Colonic mucosa (tissue), 4 donors: Measurements from ENCODE around the gene BIRC2. TPM values are rescaled to one million over a fixed set of nuclear protein-coding genes. Genes with fewer than 3 reads are reported as not detected.
"Not testable (repeated sequence)": the region's sequence is repeated elsewhere in the genome, so short reads cannot be mapped to it uniquely, and the experiment has no call there.

Experiments
- DNase-seq: peaks from one replicate; pipeline ENCODE4 v3.0.0-alpha.2; 2020
- H3K27ac ChIP-seq: fragments of 200-600 bp; one replicate; pipeline ENCODE4 v1.8.0; 2021
- H3K27me3 ChIP-seq: fragments of 200-600 bp; one replicate; pipeline ENCODE4 v1.8.0; 2021
- H3K36me3 ChIP-seq: fragments of 200-600 bp; one replicate; pipeline ENCODE4 v1.8.0; 2021
- H3K4me1 ChIP-seq: fragments of 200-600 bp; one replicate; pipeline ENCODE4 v1.8.0; 2021; ENCODE audit warnings: mild to moderate bottlenecking
- H3K4me3 ChIP-seq: fragments of 200-600 bp; one replicate; pipeline ENCODE4 v1.8.0; 2021
- H3K9ac ChIP-seq, 2 donors: one replicate each; pipeline ENCODE4 v1.7.0; 2013; ENCODE audit warnings: control low read depth in 2 of 2, low read depth in 2 of 2, low read length in 2 of 2
- H3K9me3 ChIP-seq: fragments of 200-600 bp; one replicate; pipeline ENCODE4 v1.8.0; 2021
- intact Hi-C: fragments of 100-400 bp; cut with DNase I; formaldehyde crosslinking; loops from one replicate; pipeline ENCODE4 v1.14.1; 2022
- total RNA-seq, 2 donors: library from RNA; stranded (reverse); fragmentation: NEBNext Ultra II Directional in 1 of 2; extraction: Animal tissue kit (Norgen Biotek cat#: 25700) in 1 of 2; gene quantifications; one replicate each; pipeline ENCODE4 v1.2.1, GENCODE V29; 2021
- TF ChIP-seq, protein P1 (sequence below): fragments of 200-600 bp; IDR thresholded peaks from one replicate; pipeline ENCODE4 v1.8.0; 2022; ENCODE audit warnings: antibody characterized with exemption, mild to moderate bottlenecking
- donor health status: healthy.
- donor health status: DM: no; HTN: no; CAD: no.
- donor health status: DM: no; HTN: no; CAD: no.

BIRC2 gene
- total RNA-seq, 2 donors from 2014 or later, result 34.1 to 59.5 TPM

DNA sequence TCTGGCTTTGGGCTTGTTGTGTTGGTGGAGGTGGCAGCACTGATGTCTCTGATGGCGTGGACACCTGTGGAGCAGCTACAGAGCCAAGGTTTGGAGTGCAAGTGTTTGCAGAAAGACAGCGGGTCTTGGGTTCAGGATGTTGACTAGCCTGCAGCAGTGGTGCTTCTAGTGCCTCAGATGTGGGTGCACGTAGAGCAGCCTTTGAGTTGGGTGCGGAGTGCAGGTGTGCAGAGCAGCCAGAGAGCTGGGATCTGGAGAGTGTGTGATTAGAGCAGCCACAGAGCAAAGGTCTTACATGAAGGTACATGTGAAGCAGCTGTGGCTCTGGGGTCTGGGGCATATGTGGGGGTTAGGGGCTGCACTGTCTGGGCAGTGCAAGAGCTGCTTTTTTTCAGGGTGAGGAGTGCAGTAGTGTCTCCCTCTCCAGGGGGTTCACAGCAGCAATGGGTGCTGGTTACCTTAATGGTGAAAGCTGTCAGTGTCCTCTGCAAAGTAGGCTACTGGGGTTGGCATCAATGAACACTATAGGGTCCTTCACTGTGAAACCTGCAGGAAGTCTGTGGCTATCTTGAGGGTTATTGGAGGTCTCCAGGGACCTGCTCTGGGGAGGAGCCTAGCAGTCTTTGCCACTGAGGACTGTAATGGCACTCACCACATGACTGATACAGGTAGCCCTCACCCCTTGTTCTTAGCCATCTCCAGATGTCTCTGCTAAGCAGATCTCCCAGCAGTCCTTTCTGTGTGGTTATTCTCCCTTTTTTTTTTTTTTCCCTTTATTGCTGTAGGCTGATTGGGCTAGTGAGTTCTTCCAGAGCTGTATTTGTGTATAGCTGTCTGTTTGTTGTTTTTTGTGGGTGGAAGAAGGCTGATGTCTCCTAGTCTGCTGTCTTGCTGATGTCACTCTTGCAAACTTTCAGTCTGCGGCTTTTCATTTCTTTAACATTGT lies 14.3 kb downstream of the BIRC2 start:
- no peak overlapping the region for H3K27ac ChIP-seq
- no peaks in the 10 kb centered on the region for H3K9me3 ChIP-seq
- H3K36me3 ChIP-seq, result peaks cover 7% of the 10 kb centered on the region
- TF ChIP-seq, protein P1, sequence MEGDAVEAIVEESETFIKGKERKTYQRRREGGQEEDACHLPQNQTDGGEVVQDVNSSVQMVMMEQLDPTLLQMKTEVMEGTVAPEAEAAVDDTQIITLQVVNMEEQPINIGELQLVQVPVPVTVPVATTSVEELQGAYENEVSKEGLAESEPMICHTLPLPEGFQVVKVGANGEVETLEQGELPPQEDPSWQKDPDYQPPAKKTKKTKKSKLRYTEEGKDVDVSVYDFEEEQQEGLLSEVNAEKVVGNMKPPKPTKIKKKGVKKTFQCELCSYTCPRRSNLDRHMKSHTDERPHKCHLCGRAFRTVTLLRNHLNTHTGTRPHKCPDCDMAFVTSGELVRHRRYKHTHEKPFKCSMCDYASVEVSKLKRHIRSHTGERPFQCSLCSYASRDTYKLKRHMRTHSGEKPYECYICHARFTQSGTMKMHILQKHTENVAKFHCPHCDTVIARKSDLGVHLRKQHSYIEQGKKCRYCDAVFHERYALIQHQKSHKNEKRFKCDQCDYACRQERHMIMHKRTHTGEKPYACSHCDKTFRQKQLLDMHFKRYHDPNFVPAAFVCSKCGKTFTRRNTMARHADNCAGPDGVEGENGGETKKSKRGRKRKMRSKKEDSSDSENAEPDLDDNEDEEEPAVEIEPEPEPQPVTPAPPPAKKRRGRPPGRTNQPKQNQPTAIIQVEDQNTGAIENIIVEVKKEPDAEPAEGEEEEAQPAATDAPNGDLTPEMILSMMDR, result no peak
- H3K27me3 ChIP-seq, result no peaks in the 10 kb centered on the region
- H3K4me3 ChIP-seq, result no peak overlapping the region
- H3K4me1 ChIP-seq, result no peaks in the 10 kb centered on the region
- H3K9ac ChIP-seq, result no peak overlapping the region
- DNase-seq, result no peak
- intact Hi-C loops, result no loop called here

- Histone ChIP-seq H3K36me3 (peaks cover 7% of the 10 kb centered on the region), H3K4me3 (no peak overlapping the region), H3K27me3 (no peaks in the 10 kb centered on the region), H3K27ac (no peak overlapping the region), H3K9ac (no peak overlapping the region), H3K4me1 (no peaks in the 10 kb centered on the region), H3K9me3 (no peaks in the 10 kb centered on the region)
- TF ChIP-seq, protein P1, result no peak
- intact Hi-C loops, result no loop called here
- DNase-seq, result no peak
Observed at GRCh38 chr11:102364991-102365390, 18.0 kb downstream of the BIRC2 start.

- Histone ChIP-seq H3K4me1 (no peaks in the 10 kb centered on the region), H3K27me3 (no peaks in the 10 kb centered on the region), H3K9me3 (no peaks in the 10 kb centered on the region), H3K27ac (no peak overlapping the region), H3K4me3 (no peak overlapping the region), H3K9ac (no peak overlapping the region), H3K36me3 (peaks cover 4% of the 10 kb centered on the region)
- no peak for DNase-seq
- intact Hi-C loops, result no loop called here
- TF ChIP-seq, protein P1, result no peak
Observed at GRCh38 chr11:102367364-102367763, 20.4 kb downstream of the BIRC2 start.

DNA sequence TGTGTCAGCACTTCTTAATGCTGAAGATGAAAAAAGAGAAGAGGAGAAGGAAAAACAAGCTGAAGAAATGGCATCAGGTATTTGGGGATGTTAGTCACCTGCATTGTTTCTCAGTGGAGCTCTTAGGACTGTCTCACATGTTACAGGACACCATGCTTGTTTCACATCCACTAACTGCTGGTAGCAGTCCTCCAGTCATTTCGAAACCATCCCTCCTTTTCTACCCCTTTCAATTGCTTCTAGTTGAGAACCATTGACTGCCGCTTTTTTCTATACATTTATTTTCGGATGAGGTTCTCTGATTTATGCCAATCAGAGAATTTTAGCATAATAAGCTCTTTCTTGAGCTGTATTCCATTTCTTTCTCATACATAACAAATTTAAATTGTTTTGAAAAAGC lies 21.5 kb downstream of the BIRC2 start:
- H3K36me3 ChIP-seq, result peaks cover 4% of the 10 kb centered on the region
- no peak for DNase-seq
- intact Hi-C loops, result no loop called here
- H3K4me3 ChIP-seq, result no peak overlapping the region
- TF ChIP-seq, protein P1, result no peak
- H3K9me3 ChIP-seq, result no peaks in the 10 kb centered on the region
- H3K4me1 ChIP-seq, result no peaks in the 10 kb centered on the region
- no peaks in the 10 kb centered on the region for H3K27me3 ChIP-seq
- no peak overlapping the region for H3K9ac ChIP-seq
- no peak overlapping the region for H3K27ac ChIP-seq

- H3K9me3 ChIP-seq, H3K4me3 ChIP-seq, intact Hi-C loops, H3K4me1 ChIP-seq, H3K27me3 ChIP-seq, H3K27ac ChIP-seq, H3K9ac ChIP-seq, DNase-seq: not testable (repeated sequence)
- H3K36me3 ChIP-seq, result peaks cover 10% of the 10 kb centered on the region
Observed at GRCh38 chr11:102374633-102375424, 27.8 kb downstream of the BIRC2 start.
